ENCODE results near the gene EPB41L3.

GRCh38 chr18:5543773-5544389, at the start of gene EPB41L3:
- TF ChIP-seq POLR2A (IDR thresholded peaks at IDR 0.05) (no peak), CTCF (IDR thresholded peaks at IDR 0.05) (no peak)
